SH-SY5Y (cell line): ENCODE results near the gene ADD1.

Source experiments
- GATA2 ChIP-seq: IDR thresholded peaks from 2 replicates; pipeline ENCODE4 v1.6.1; 2011; ENCODE audit warnings: mild to moderate bottlenecking, low read depth, low read length
- GATA3 ChIP-seq: IDR thresholded peaks from 2 replicates; pipeline ENCODE4 v1.6.1; 2011; ENCODE audit warnings: low read depth, mild to moderate bottlenecking, low read length, moderate library complexity

Gene ADD1

GRCh38 chr4:2927016-2927695 lies 83.5 kb downstream of the ADD1 start:
- no peak for TF ChIP-seq GATA3
- TF ChIP-seq GATA2, result no peak

DNA sequence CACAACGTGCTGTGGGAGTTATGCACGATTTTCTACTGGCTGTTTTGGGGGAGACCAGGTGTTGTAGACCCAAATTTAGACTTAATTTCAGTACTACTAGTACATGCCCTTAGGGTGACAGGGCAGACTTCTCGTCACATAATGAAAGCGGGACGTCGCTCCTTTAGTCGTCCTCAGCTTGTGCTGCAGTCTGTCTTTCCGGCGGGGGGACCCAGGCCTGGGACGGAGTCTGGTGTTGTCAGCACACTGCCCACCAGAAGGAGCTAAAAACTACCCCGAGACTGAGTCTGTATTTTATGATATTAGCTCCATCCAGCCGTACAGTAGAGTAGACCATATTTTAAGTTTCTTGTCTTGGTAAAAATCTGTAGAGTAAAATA lies 84.0 kb downstream of the ADD1 start:
- TF ChIP-seq GATA2 (no peak), GATA3 (no peak)

DNA sequence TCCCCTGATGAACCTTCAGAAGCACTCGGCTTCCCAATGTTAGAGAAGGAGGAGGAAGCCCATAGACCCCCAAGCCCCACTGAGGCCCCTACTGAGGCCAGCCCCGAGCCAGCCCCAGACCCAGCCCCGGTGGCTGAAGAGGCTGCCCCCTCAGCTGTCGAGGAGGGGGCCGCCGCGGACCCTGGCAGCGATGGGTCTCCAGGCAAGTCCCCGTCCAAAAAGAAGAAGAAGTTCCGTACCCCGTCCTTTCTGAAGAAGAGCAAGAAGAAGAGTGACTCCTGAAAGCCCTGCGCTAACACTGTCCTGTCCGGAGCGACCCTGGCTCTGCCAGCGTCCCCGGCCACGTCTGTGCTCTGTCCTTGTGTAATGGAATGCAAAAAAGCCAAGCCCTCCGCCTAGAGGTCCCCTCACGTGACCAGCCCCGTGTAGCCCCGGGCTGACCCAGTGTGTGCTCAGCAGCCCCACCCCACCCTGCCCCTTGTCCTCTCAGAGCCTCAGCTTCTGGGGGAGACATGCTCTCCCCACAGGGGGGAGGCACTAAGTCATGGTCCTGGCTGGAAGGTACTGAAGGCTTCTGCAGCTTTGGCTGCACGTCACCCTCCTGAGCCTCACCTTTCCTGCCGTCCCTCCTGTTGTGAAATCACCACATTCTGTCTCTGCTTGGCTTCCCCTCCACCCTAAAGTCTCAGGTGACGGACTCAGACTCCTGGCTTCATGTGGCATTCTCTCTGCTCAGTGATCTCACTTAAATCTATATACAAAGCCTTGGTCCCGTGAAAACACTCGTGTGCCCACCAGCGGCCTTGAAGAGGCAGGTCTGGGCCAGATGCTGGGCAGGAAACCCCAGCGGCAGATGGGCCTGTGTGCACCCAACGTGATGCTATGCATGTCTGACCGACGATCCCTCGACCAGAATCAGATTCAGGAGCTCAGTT lies 84.9 kb downstream of the ADD1 start:
- TF ChIP-seq GATA3 (no peak), GATA2 (no peak)

DNA sequence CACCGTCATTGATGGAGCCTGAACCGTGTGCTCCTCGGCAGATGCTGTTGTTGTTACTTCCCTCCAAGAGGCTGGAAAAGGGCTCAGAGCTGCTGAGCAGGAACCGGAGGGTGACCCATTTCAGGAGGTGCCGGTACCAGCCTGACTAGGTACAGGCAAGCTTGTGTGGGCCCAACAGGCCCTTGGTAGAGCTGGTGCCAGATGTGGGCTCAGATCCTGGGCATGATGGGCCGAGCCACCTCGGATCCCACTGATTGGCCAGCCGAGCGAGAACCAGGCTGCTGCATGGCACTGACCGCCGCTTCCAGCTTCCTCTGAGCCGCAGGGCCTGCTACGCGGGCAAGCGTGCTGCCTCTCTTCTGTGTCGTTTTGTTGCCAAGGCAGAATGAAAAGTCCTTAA lies 85.8 kb downstream of the ADD1 start:
- TF ChIP-seq GATA3 (no peak), GATA2 (no peak)

- TF ChIP-seq GATA2 (no peak), GATA3 (no peak)
Measured at GRCh38 chr4:2930135-2930757, 86.6 kb downstream of the ADD1 start.

GRCh38 chr4:2930758-2931511 lies 87.3 kb downstream of the ADD1 start:
- TF ChIP-seq GATA3 (no peak), GATA2 (no peak)

DNA sequence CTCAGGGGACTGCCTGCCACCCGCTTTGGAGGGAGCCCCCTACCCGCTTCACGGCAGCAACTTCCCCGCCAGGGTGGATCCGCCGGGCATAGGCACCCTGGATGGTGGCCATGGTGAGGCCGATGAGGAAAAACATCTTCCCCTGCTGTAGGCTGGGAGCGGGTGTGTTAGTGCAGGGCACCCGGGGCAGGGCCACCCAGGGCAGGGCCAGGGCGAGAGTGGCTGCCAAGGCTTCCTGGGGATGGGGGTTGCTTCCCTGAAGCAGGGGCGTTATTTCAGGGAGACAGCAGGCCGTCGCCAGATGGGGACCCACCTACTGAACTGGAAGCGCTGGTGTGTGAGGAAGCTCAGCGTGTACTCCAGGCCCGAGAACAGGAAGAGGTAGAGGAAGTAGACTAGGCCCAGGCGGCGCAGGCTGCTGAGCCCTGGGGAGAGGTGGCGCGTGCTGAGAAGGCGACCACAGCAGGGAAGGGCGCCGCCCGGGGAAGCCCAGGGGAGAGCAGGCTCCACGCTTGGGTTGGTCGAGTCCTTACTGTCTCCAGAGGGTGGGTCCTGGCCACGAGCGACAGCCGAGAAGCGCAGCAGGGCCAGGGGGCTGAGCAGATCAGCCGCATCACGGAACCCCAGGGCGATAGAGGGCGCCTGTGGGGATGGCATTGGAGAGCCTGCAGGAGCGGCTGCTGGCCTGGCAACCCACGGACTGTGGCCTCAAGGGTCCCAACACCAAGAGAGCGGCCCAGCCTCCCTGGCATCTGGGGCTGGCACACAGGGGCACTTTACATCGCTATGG lies 88.1 kb downstream of the ADD1 start:
- TF ChIP-seq GATA2 (no peak), GATA3 (no peak)

GRCh38 chr4:2932321-2932950 lies 88.8 kb downstream of the ADD1 start:
- no peak for TF ChIP-seq GATA2
- TF ChIP-seq GATA3, result no peak

DNA sequence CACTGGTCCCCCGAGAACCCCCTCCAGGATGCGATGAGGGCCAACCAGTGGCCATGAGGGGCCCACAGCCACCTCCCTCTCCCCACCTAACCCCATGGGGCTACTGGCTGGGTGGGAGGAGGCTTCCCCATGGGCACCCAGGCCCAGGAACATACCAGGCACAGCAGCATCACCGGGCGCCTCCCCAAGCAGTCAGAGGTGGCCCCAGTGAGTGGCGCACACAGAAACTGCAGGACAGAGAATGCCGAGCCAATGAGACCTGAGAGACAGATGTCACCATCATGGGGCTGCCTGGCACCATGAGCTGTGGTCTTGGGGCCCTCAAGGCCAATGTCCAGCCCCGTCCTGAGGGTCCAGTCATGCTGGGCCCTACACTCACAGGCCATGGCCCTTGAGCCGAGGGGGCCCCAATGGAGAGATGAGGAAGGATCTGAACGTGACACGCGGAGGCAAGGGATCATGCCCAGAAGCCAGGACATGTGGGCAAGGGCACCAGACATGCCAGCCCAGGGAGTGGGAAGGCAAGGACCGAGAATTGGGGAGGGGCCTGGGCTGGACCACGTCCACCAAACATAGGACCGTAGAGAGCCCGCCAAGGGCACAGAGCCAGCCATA lies 89.4 kb downstream of the ADD1 start:
- TF ChIP-seq GATA2, result no peak
- no peak for TF ChIP-seq GATA3

- TF ChIP-seq GATA2 (no peak), GATA3 (no peak)
Measured at GRCh38 chr4:2933566-2934076, 90.0 kb downstream of the ADD1 start.

DNA sequence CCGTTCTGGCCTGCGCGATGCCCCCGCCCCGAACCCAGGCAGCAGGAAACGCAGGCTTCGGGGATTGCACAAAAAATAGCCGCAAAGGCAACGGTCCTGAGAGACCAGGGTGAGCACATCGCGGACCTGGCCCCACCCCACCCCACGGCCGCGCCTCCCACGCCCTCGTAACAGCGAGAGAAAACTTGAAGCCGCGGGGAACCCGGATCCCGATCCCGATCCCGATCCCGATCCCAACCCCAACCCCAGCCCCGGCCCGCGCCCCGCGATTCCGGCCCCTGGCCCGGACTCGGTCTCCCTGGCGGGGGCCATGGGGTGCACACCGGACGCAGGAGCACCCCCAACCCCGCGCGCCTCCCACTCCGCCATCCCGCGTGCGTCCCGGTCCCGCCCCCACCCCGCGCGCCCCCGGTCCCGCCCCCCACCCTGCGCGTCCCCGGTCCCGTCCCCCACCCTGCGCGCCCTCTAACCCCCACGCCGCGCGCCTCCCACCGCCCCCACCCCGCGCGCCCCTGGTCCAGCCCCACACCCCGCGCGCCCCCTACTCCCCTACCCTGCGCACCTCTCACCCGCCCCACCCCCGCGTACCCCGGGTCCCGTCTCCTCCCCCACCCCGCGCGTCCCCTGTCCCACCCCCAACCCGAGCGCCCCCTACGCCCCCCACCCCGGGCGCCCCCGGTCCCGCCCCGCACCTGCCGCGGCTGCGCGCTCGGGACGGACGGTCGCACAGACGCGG lies 90.6 kb downstream of the ADD1 start:
- TF ChIP-seq GATA3, result no peak
- TF ChIP-seq GATA2, result no peak
